SK-N-SH (cell line): ENCODE measurements around the gene CELA3B. TPM values are rescaled to one million over a fixed set of nuclear protein-coding genes. Genes with fewer than 3 reads are reported as not detected.
"Not testable (repeated sequence)": the region's sequence is repeated elsewhere in the genome, so short reads cannot be mapped to it uniquely, and the experiment has no call there.

ENCODE experiments used
- CTCF ChIA-PET: fragments of 300-600, 350-600 bp; formaldehyde crosslinking; extraction: SDS; loops from one replicate; lab custom pipeline; 2021; lab: Yijun Ruan, JAX
- POLR2A ChIA-PET: fragments of 350-600 bp; sonication (Branson Sonifier 250); formaldehyde crosslinking; extraction: SDS; loops from one replicate; lab custom pipeline; 2020; ENCODE audit warnings: antibody characterized with exemption, inconsistent platforms; lab: Yijun Ruan, JAX
- DNase-seq: peaks from one replicate; pipeline ENCODE4 v3.0.0; 2012
- H2AFZ ChIP-seq: fragments of 200-600 bp; sonication (generic); 2 replicates; pipeline ENCODE4 v1.8.1; 2016; ENCODE audit warnings: antibody characterized with exemption, mild to moderate bottlenecking, low read depth
- H3F3A ChIP-seq: fragments of 200-600 bp; sonication (generic); replicated peaks from 2 replicates; pipeline ENCODE3; 2016; ENCODE audit warnings: antibody characterized with exemption, mild to moderate bottlenecking; ENCODE audit not compliant: insufficient read depth
- H3K27ac ChIP-seq, 2 experiments: fragments of 200-500 bp in 1 of 2; fragments of 200-600 bp in 1 of 2; sonication (Bioruptor generic) in 1 of 2; sonication (generic), shearing (Covaris generic) in 1 of 2; 2 replicates each; pipeline versions ENCODE4 v1.5.1 to v1.6.1; 2014 to 2016; ENCODE audit warnings: low read depth in 2 of 2, inconsistent platforms in 1 of 2, low read length in 1 of 2, mild to moderate bottlenecking in 1 of 2, mixed read lengths in 1 of 2
- H3K27me3 ChIP-seq: fragments of 200-600 bp; sonication (generic), shearing (Covaris generic); 2 replicates; pipeline ENCODE4 v1.6.1; 2016; ENCODE audit warnings: mixed run types; ENCODE audit not compliant: insufficient read depth
- H3K36me3 ChIP-seq, 2 experiments: fragments of 200-500 bp in 1 of 2; fragments of 200-600 bp in 1 of 2; sonication (Bioruptor generic) in 1 of 2; sonication (generic) in 1 of 2; replicated peaks in 1 of 2; 2 replicates each; pipeline versions ENCODE3 to v1.5.1; 2014 to 2016; ENCODE audit warnings: low read length in 1 of 2, mild to moderate bottlenecking in 1 of 2; ENCODE audit not compliant: insufficient read depth in 2 of 2, control insufficient read depth in 1 of 2
- H3K4me1 ChIP-seq, 2 experiments: fragments of 200-500 bp in 1 of 2; fragments of 200-600 bp in 1 of 2; sonication (Bioruptor generic) in 1 of 2; sonication (generic), shearing (Covaris generic) in 1 of 2; 2 replicates each; pipeline versions ENCODE4 v1.5.1 to v1.6.1; 2014 to 2016; ENCODE audit warnings: low read depth in 1 of 2, low read length in 1 of 2, mixed run types in 1 of 2; ENCODE audit not compliant: insufficient read depth in 2 of 2, control insufficient read depth in 1 of 2
- H3K4me2 ChIP-seq: fragments of 200-600 bp; sonication (generic), shearing (Covaris generic); 2 replicates; pipeline ENCODE4 v1.6.1; 2017; ENCODE audit warnings: mixed run types
- H3K4me3 ChIP-seq, 2 experiments: fragments of 200-500 bp in 1 of 2; fragments of 200-600 bp in 1 of 2; sonication (Bioruptor generic) in 1 of 2; sonication (generic), shearing (Covaris generic) in 1 of 2; 2 replicates each; pipeline versions ENCODE4 v1.5.1 to v1.8.1; 2014 to 2016; ENCODE audit warnings: low read depth in 2 of 2, inconsistent platforms in 1 of 2, low read length in 1 of 2, mild to moderate bottlenecking in 1 of 2, mixed read lengths in 1 of 2, moderate library complexity in 1 of 2
- H3K79me2 ChIP-seq: fragments of 200-600 bp; sonication (generic); 2 replicates; pipeline ENCODE4 v1.8.1; 2017; ENCODE audit warnings: mild to moderate bottlenecking; ENCODE audit not compliant: insufficient read depth
- H3K9ac ChIP-seq: fragments of 200-600 bp; sonication (generic); 2 replicates; pipeline ENCODE4 v1.6.1; 2017; ENCODE audit warnings: mixed run types
- H3K9me2 ChIP-seq: fragments of 200-600 bp; sonication (generic); 2 replicates; pipeline ENCODE4 v1.6.1; 2017; ENCODE audit warnings: mixed run types
- H3K9me3 ChIP-seq: fragments of 200-600 bp; sonication (generic); 2 replicates; pipeline ENCODE4 v1.6.1; 2017; ENCODE audit warnings: mixed run types, mild to moderate bottlenecking, moderate library complexity
- H4K20me1 ChIP-seq: fragments of 200-600 bp; sonication (generic); 2 replicates; pipeline ENCODE4 v1.6.1; 2017; ENCODE audit warnings: mild to moderate bottlenecking, mixed run types; ENCODE audit not compliant: insufficient read depth
- CHD2 ChIP-seq: fragments of 150-350 bp; IDR thresholded peaks from 2 replicates; pipeline ENCODE4 v1.6.1; 2018; ENCODE audit warnings: low read length; ENCODE audit not compliant: partially characterized antibody
- FOXJ3 ChIP-seq: sonication (generic); formaldehyde crosslinking; IDR thresholded peaks from 2 replicates; pipeline ENCODE4 v1.5.1; 2020; ENCODE audit warnings: mild to moderate bottlenecking, missing genetic modification reagents
- GABPA ChIP-seq: IDR thresholded peaks from 2 replicates; pipeline ENCODE4 v1.4.0; 2012; ENCODE audit warnings: low read depth, mild to moderate bottlenecking
- GATA2 ChIP-seq: sonication (generic); formaldehyde crosslinking; IDR thresholded peaks from 2 replicates; pipeline ENCODE4 v1.5.0; 2020; ENCODE audit warnings: mild to moderate bottlenecking, missing genetic modification reagents
- MXI1 ChIP-seq: IDR thresholded peaks from 2 replicates; pipeline ENCODE4 v1.6.1; 2012; ENCODE audit warnings: mild to moderate bottlenecking, low read depth, low read length, improper control_type of control experiment
- NFIC ChIP-seq: IDR thresholded peaks from 2 replicates; pipeline ENCODE4 v1.4.0; 2012; ENCODE audit warnings: borderline replicate concordance
- POLR2AphosphoS5 ChIP-seq: IDR thresholded peaks from 2 replicates; pipeline ENCODE4 v1.6.1; 2012; ENCODE audit warnings: low read depth, low read length
- RXRA ChIP-seq: IDR thresholded peaks from 2 replicates; pipeline ENCODE4 v1.4.0; 2012; ENCODE audit warnings: low read depth, mild to moderate bottlenecking, borderline replicate concordance
- SMC3 ChIP-seq: IDR thresholded peaks from 2 replicates; pipeline ENCODE4 v1.6.1; 2012; ENCODE audit warnings: low read depth, low read length, improper control_type of control experiment
- TAF1 ChIP-seq: IDR thresholded peaks from 2 replicates; pipeline ENCODE4 v1.6.1; 2012; ENCODE audit warnings: low read depth, mild to moderate bottlenecking, low read length, moderate library complexity, borderline replicate concordance
- TCF12 ChIP-seq: IDR thresholded peaks from 2 replicates; pipeline ENCODE4 v1.4.0; 2012
- WGBS: methylation state at CpG from one replicate; pipeline ENCODE4 v1.1.6; 2017; ENCODE audit warnings: low lambda C conversion rate; 5-methylcytosine and 5-hydroxymethylcytosine counted together
- polyA plus RNA-seq, 3 experiments: library from polyadenylated mRNA; depleted of rRNA; stranded (reverse); fragments of >200 nt; gene quantifications; 2 replicates each; pipeline ENCODE4 v1.2.3, GENCODE V29; 2012
- TF ChIP-seq, protein P1 (sequence below): fragments of 200-600 bp; sonication (generic); IDR thresholded peaks from 2 replicates; pipeline ENCODE4 v1.6.1; 2017; ENCODE audit warnings: antibody characterized with exemption, mild to moderate bottlenecking, moderate library complexity
- TF ChIP-seq, protein P2 (sequence below): IDR thresholded peaks from 2 replicates; pipeline ENCODE4; 2012
- TF ChIP-seq, protein P3 (sequence below): fragments of 150-350 bp; IDR thresholded peaks from 2 replicates; pipeline ENCODE4 v1.6.1; 2017; ENCODE audit warnings: antibody characterized with exemption, low read length, low read depth, borderline replicate concordance
- TF ChIP-seq, protein P4 (sequence below): fragments of 150-350 bp; IDR thresholded peaks from 2 replicates; pipeline ENCODE4 v1.6.1; 2016; ENCODE audit warnings: mild to moderate bottlenecking, low read depth, low read length
- TF ChIP-seq, protein P5 (sequence below): IDR thresholded peaks from 2 replicates; pipeline ENCODE4 v1.4.0; 2012; ENCODE audit warnings: low read depth, borderline replicate concordance

The CELA3B gene
- polyA plus RNA-seq, 1 of the 3 experiments (the other 2 are of a cell fraction) = not detected

DNA sequence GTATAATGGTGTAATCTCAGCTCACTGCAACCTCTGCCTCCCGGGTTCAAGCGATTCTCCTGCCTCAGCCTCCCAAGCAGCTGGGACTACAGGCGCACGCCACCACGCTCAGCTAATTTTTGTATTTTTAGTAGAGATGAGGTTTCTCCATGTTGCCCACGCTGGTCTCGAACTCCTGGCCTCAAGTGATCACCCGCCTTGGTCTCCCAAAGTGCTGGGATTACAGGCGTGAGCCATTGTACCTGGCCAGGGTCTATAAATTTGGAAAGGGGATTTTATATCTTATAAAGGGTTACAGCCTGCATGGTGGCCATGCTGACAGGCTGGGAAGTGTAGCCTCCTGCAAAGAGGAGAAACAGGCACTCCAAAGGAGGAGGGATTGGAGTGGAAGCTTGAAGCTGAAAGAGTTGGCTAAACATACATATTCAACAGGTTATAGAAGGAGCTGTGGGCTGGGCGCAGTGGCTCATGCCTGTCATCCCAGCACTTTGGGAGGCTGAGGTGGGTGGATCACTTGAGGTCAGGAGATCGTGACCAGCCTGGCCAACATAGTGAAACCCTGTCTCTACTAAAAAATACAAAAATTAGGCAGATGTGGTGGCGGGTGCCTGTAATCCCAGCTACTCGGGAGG, 37.9 kb downstream of the CELA3B start:
- H3K9me2 ChIP-seq, H3K27ac ChIP-seq, DNase-seq, H4K20me1 ChIP-seq, H2AFZ ChIP-seq, H3K27me3 ChIP-seq, H3K4me2 ChIP-seq, H3K36me3 ChIP-seq, H3F3A ChIP-seq, H3K4me1 ChIP-seq, H3K9me3 ChIP-seq, H3K9ac ChIP-seq, H3K79me2 ChIP-seq, H3K4me3 ChIP-seq: not testable (repeated sequence)
- ChIA-PET CTCF (interaction anchor here (1.0 kb wide), 1 partner anchor 91 kb away, joined by 3 read pairs; no protein-coding TSS in a partner anchor), POLR2A (interaction anchor here (1.5 kb wide), 1 partner anchor 10 kb away, joined by 4 read pairs; no protein-coding TSS in a partner anchor)
- WGBS = 71% methylated on average over 13 of the region's 13 CpGs

DNA sequence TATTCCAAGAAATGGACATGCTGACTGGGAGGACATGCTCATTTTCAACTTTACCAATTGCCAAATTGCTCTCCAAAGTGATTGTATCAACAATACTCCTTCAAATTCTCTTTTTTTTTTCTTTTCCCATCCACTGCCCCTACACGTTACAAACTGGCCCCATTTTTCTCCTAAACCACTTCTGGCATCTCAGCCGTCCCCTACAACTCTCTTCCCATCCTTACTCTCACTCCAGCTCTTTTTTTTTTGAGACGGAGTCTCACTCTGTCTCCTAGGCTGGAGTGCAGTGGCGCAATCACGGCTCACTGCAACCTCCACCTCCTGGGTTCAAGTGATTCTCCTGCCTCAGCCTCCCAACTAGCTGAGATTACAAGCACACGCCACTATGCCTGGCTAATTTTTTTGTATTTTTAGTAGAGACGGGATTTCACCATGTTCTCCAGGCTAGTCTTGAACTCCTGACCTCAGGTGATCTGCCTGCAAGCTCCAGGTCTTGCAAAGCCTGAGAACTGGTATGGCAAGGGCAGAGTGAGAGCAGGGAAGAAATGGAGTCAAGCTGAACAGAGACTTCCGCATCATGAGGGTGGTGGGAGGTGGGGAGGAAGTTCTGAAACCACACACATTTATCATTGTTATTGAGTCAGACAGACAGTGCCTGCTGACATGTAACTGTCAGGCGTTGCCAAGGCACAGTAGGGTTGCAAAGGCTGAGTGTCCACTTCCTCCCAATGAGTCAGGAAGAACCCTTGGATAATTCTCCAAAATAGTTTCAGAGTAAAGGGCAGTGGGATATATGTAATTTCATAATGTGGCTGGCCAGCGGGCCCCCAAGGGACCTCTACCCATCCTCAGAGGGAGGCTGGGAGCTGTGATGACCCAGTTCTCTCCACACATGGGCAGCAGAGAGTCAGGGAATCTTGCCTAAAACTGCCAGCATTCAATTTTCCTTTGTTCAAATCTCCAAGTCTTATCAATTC, 42.0 kb downstream of the CELA3B start:
- no peak overlapping the region for H3K4me2 ChIP-seq
- peak overlapping the region in 1 of 2 experiments; percentile 54; a peak in 2 of 4 replicates for H3K27ac ChIP-seq
- H4K20me1 ChIP-seq = no peaks in the 10 kb centered on the region
- H3K4me1 ChIP-seq = peaks cover 0 to under 1% of the 10 kb centered on the region in 2 experiments; a peak in 1 of 4 replicates
- DNase-seq = no peak
- no peak overlapping the region for H3K4me3 ChIP-seq
- peak overlapping the region; percentile 34; the same call in 1 of the 2 replicates for H3K9ac ChIP-seq
- H3K9me2 ChIP-seq = no peaks in the 10 kb centered on the region
- H3F3A ChIP-seq = peaks cover 8% of the 10 kb centered on the region
- ChIA-PET CTCF (interaction anchor here (0.8 kb wide), 1 partner anchor 55 kb away, joined by 3 read pairs; no protein-coding TSS in a partner anchor), POLR2A (no interaction called here)
- WGBS = 62% methylated on average over 10 of the region's 10 CpGs
- no peaks in the 10 kb centered on the region for H3K9me3 ChIP-seq
- peak overlapping the region; percentile 73; the same call in 1 of the 2 replicates for H2AFZ ChIP-seq
- H3K27me3 ChIP-seq = no peaks in the 10 kb centered on the region
- no peaks in the 10 kb centered on the region for H3K36me3 ChIP-seq
- no peaks in the 10 kb centered on the region for H3K79me2 ChIP-seq
- TF ChIP-seq, protein P1, sequence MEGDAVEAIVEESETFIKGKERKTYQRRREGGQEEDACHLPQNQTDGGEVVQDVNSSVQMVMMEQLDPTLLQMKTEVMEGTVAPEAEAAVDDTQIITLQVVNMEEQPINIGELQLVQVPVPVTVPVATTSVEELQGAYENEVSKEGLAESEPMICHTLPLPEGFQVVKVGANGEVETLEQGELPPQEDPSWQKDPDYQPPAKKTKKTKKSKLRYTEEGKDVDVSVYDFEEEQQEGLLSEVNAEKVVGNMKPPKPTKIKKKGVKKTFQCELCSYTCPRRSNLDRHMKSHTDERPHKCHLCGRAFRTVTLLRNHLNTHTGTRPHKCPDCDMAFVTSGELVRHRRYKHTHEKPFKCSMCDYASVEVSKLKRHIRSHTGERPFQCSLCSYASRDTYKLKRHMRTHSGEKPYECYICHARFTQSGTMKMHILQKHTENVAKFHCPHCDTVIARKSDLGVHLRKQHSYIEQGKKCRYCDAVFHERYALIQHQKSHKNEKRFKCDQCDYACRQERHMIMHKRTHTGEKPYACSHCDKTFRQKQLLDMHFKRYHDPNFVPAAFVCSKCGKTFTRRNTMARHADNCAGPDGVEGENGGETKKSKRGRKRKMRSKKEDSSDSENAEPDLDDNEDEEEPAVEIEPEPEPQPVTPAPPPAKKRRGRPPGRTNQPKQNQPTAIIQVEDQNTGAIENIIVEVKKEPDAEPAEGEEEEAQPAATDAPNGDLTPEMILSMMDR = peak; percentile 54
- TF ChIP-seq NFIC = peak; percentile 72
- TF ChIP-seq SMC3 = no peak
- TF ChIP-seq MXI1 = no peak
- no peak for TF ChIP-seq GATA2 (CRISPR knock-in tag)
- TF ChIP-seq POLR2AphosphoS5 = no peak
- TF ChIP-seq, protein P2, sequence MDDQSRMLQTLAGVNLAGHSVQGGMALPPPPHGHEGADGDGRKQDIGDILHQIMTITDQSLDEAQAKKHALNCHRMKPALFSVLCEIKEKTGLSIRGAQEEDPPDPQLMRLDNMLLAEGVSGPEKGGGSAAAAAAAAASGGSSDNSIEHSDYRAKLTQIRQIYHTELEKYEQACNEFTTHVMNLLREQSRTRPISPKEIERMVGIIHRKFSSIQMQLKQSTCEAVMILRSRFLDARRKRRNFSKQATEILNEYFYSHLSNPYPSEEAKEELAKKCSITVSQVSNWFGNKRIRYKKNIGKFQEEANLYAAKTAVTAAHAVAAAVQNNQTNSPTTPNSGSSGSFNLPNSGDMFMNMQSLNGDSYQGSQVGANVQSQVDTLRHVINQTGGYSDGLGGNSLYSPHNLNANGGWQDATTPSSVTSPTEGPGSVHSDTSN = peak; percentile 99
- TF ChIP-seq TAF1 = no peak
- TF ChIP-seq, protein P3, sequence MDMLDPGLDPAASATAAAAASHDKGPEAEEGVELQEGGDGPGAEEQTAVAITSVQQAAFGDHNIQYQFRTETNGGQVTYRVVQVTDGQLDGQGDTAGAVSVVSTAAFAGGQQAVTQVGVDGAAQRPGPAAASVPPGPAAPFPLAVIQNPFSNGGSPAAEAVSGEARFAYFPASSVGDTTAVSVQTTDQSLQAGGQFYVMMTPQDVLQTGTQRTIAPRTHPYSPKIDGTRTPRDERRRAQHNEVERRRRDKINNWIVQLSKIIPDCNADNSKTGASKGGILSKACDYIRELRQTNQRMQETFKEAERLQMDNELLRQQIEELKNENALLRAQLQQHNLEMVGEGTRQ = no peak
- peak; percentile 71 for TF ChIP-seq TCF12
- TF ChIP-seq RXRA = peak; percentile 49; the same call in 1 of the 2 replicates
- TF ChIP-seq, protein P4, sequence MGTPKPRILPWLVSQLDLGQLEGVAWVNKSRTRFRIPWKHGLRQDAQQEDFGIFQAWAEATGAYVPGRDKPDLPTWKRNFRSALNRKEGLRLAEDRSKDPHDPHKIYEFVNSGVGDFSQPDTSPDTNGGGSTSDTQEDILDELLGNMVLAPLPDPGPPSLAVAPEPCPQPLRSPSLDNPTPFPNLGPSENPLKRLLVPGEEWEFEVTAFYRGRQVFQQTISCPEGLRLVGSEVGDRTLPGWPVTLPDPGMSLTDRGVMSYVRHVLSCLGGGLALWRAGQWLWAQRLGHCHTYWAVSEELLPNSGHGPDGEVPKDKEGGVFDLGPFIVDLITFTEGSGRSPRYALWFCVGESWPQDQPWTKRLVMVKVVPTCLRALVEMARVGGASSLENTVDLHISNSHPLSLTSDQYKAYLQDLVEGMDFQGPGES = no peak
- no peak for TF ChIP-seq FOXJ3
- TF ChIP-seq GABPA = no peak
- TF ChIP-seq, protein P5, sequence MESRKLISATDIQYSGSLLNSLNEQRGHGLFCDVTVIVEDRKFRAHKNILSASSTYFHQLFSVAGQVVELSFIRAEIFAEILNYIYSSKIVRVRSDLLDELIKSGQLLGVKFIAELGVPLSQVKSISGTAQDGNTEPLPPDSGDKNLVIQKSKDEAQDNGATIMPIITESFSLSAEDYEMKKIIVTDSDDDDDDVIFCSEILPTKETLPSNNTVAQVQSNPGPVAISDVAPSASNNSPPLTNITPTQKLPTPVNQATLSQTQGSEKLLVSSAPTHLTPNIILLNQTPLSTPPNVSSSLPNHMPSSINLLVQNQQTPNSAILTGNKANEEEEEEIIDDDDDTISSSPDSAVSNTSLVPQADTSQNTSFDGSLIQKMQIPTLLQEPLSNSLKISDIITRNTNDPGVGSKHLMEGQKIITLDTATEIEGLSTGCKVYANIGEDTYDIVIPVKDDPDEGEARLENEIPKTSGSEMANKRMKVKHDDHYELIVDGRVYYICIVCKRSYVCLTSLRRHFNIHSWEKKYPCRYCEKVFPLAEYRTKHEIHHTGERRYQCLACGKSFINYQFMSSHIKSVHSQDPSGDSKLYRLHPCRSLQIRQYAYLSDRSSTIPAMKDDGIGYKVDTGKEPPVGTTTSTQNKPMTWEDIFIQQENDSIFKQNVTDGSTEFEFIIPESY = no peak
- no peak for TF ChIP-seq CHD2
